T-helper 1 cell treated with Interleukin-12 subunit alpha and Interleukin-12 subunit beta and Interleukin-4 antibody, amounts not matched to agents 30 μg/mL and 1 μg/mL, for 36 hours (primary cell): Measurements from ENCODE around the gene BORCS6.

ENCODE experiments used
- H3K27ac Mint-ChIP-seq: one replicate; pipeline ENCODE4 v1.8.0; 2021; ENCODE audit warnings: mild to moderate bottlenecking, mixed read lengths
- H3K27me3 Mint-ChIP-seq: one replicate; pipeline ENCODE4 v1.8.0; 2021; ENCODE audit warnings: low read depth, mixed read lengths
- H3K36me3 Mint-ChIP-seq: one replicate; pipeline ENCODE4 v1.8.0; 2021; ENCODE audit warnings: low read depth, mixed read lengths
- H3K4me1 Mint-ChIP-seq: one replicate; pipeline ENCODE4 v1.8.0; 2021; ENCODE audit warnings: low read depth, mixed read lengths
- H3K4me3 Mint-ChIP-seq: one replicate; pipeline ENCODE4 v1.8.0; 2021; ENCODE audit warnings: mild to moderate bottlenecking, moderate library complexity, mixed read lengths
- H3K9me3 Mint-ChIP-seq: one replicate; pipeline ENCODE4 v1.8.0; 2021; ENCODE audit warnings: mixed read lengths

The BORCS6 gene

GRCh38 chr17:8189711-8190477, at the start of gene BORCS6:
BORCS6 (minus strand) TSS chr17:8190180; CDS start chr17:8190140, 40 bp downstream.
- Mint-ChIP-seq H3K36me3 (no peaks in the 10 kb centered on the region), H3K27me3 (no peaks in the 10 kb centered on the region), H3K4me3 (no peak within 1 kb of the TSS), H3K9me3 (no peaks in the 10 kb centered on the region), H3K27ac (peak within 1 kb of the TSS; percentile 87), H3K4me1 (peaks cover 11% of the 10 kb centered on the region)

- Mint-ChIP-seq H3K27ac (no peak overlapping the region), H3K36me3 (peaks cover 42% of the 10 kb centered on the region), H3K9me3 (no peaks in the 10 kb centered on the region), H3K27me3 (no peaks in the 10 kb centered on the region), H3K4me3 (no peak overlapping the region), H3K4me1 (peaks cover 10% of the 10 kb centered on the region)
Measured at GRCh38 chr17:8237886-8238285, 47.9 kb upstream of the BORCS6 start.

GRCh38 chr17:8237175-8237574, 47.2 kb upstream of the BORCS6 start:
- Mint-ChIP-seq H3K27me3 (no peaks in the 10 kb centered on the region), H3K36me3 (peaks cover 43% of the 10 kb centered on the region), H3K27ac (no peak overlapping the region), H3K4me1 (peaks cover 10% of the 10 kb centered on the region), H3K9me3 (no peaks in the 10 kb centered on the region), H3K4me3 (no peak overlapping the region)

GRCh38 chr17:8235676-8236075, 45.7 kb upstream of the BORCS6 start:
- Mint-ChIP-seq H3K27me3 (no peaks in the 10 kb centered on the region), H3K9me3 (no peaks in the 10 kb centered on the region), H3K4me3 (no peak overlapping the region), H3K4me1 (peaks cover 10% of the 10 kb centered on the region), H3K27ac (no peak overlapping the region), H3K36me3 (peaks cover 52% of the 10 kb centered on the region)

- no peaks in the 10 kb centered on the region for H3K9me3 Mint-ChIP-seq
- H3K4me3 Mint-ChIP-seq, result no peak overlapping the region
- peaks cover 57% of the 10 kb centered on the region for H3K36me3 Mint-ChIP-seq
- no peaks in the 10 kb centered on the region for H3K27me3 Mint-ChIP-seq
- peaks cover 9% of the 10 kb centered on the region for H3K4me1 Mint-ChIP-seq
- no peak overlapping the region for H3K27ac Mint-ChIP-seq
Measured at GRCh38 chr17:8234361-8235270, 44.6 kb upstream of the BORCS6 start.

GRCh38 chr17:8231701-8232100, 41.7 kb upstream of the BORCS6 start:
- Mint-ChIP-seq H3K4me1 (peaks cover 15% of the 10 kb centered on the region), H3K36me3 (peaks cover 64% of the 10 kb centered on the region), H3K27me3 (no peaks in the 10 kb centered on the region), H3K27ac (no peak overlapping the region), H3K9me3 (no peaks in the 10 kb centered on the region), H3K4me3 (no peak overlapping the region)

- Mint-ChIP-seq H3K27me3 (no peaks in the 10 kb centered on the region), H3K36me3 (peaks cover 47% of the 10 kb centered on the region), H3K27ac (peak overlapping the region; percentile 84), H3K4me1 (peaks cover 36% of the 10 kb centered on the region), H3K9me3 (no peaks in the 10 kb centered on the region), H3K4me3 (peak overlapping the region; percentile 39)
Measured at GRCh38 chr17:8227238-8227581, 37.2 kb upstream of the BORCS6 start.

- H3K27me3 Mint-ChIP-seq, result no peaks in the 10 kb centered on the region
- H3K27ac Mint-ChIP-seq, result peak overlapping the region; percentile 84
- H3K4me3 Mint-ChIP-seq, result peak overlapping the region; percentile 39
- H3K4me1 Mint-ChIP-seq, result peaks cover 39% of the 10 kb centered on the region
- peaks cover 47% of the 10 kb centered on the region for H3K36me3 Mint-ChIP-seq
- no peaks in the 10 kb centered on the region for H3K9me3 Mint-ChIP-seq
Measured at GRCh38 chr17:8226536-8227237, 36.7 kb upstream of the BORCS6 start.

GRCh38 chr17:8225813-8226535, 36.0 kb upstream of the BORCS6 start:
- Mint-ChIP-seq H3K27ac (peak overlapping the region; percentile 84), H3K27me3 (peaks cover 3% of the 10 kb centered on the region), H3K9me3 (no peaks in the 10 kb centered on the region), H3K36me3 (peaks cover 45% of the 10 kb centered on the region), H3K4me3 (peak overlapping the region; percentile 39), H3K4me1 (peaks cover 43% of the 10 kb centered on the region)

GRCh38 chr17:8224891-8225812, 35.2 kb upstream of the BORCS6 start:
- H3K4me3 Mint-ChIP-seq, result peak overlapping the region; percentile 67
- peaks cover 41% of the 10 kb centered on the region for H3K36me3 Mint-ChIP-seq
- peak overlapping the region; percentile 77 for H3K27ac Mint-ChIP-seq
- H3K4me1 Mint-ChIP-seq, result peaks cover 48% of the 10 kb centered on the region
- no peaks in the 10 kb centered on the region for H3K9me3 Mint-ChIP-seq
- H3K27me3 Mint-ChIP-seq, result peaks cover 3% of the 10 kb centered on the region

- no peaks in the 10 kb centered on the region for H3K9me3 Mint-ChIP-seq
- peak overlapping the region; percentile 90 for H3K4me3 Mint-ChIP-seq
- peak overlapping the region; percentile 99 for H3K27ac Mint-ChIP-seq
- peaks cover 3% of the 10 kb centered on the region for H3K27me3 Mint-ChIP-seq
- peaks cover 48% of the 10 kb centered on the region for H3K4me1 Mint-ChIP-seq
- peaks cover 30% of the 10 kb centered on the region for H3K36me3 Mint-ChIP-seq
Measured at GRCh38 chr17:8223356-8224126, 33.6 kb upstream of the BORCS6 start.

GRCh38 chr17:8222630-8223355, 32.8 kb upstream of the BORCS6 start:
- Mint-ChIP-seq H3K4me3 (peak overlapping the region; percentile 90), H3K27ac (peak overlapping the region; percentile 99), H3K9me3 (no peaks in the 10 kb centered on the region), H3K27me3 (peaks cover 3% of the 10 kb centered on the region), H3K4me1 (peaks cover 48% of the 10 kb centered on the region), H3K36me3 (peaks cover 27% of the 10 kb centered on the region)
